Keratinocyte (primary cell): ENCODE results near the gene L3MBTL2. TPM values are rescaled to one million over a fixed set of nuclear protein-coding genes. Genes with fewer than 3 reads are reported as not detected.
"Not testable (repeated sequence)": the region's sequence is repeated elsewhere in the genome, so short reads cannot be mapped to it uniquely, and the experiment has no call there.

Experiments
- DNase-seq: peaks from one replicate; pipeline ENCODE4 v3.0.0-alpha.2; 2011; ENCODE audit warnings: low read depth, missing footprints, low spot score
- FAIRE-seq: peaks from 2 replicates; lab custom pipeline; 2011; peaks lifted over from hg19 to GRCh38; lab: Jason Lieb, UNC
- H2AFZ ChIP-seq: 2 replicates; pipeline ENCODE4 v1.6.0; 2012; ENCODE audit warnings: low read length, control low read depth, inconsistent platforms; ENCODE audit not compliant: control insufficient read depth
- H3K27ac ChIP-seq: 2 replicates; pipeline ENCODE4 v1.5.1; 2011; ENCODE audit warnings: low read length; ENCODE audit not compliant: control insufficient read depth, insufficient read depth
- H3K27me3 ChIP-seq: 3 replicates; pipeline ENCODE4 v1.6.0; 2011; ENCODE audit warnings: low read length; ENCODE audit not compliant: control insufficient read depth, insufficient read depth; ENCODE audit errors: extremely low read depth
- H3K36me3 ChIP-seq, 2 experiments: 2 replicates in 1 of 2; 3 replicates in 1 of 2; pipeline ENCODE4 v1.5.1; 2011; ENCODE audit warnings: low read length in 2 of 2, mild to moderate bottlenecking in 1 of 2; ENCODE audit not compliant: control insufficient read depth in 2 of 2, insufficient read depth in 2 of 2; ENCODE audit errors: extremely low read depth in 1 of 2
- H3K4me1 ChIP-seq: 3 replicates; pipeline ENCODE4 v1.5.1; 2011; ENCODE audit warnings: low read length; ENCODE audit not compliant: control insufficient read depth, insufficient read depth; ENCODE audit errors: extremely low read depth
- H3K4me2 ChIP-seq: 3 replicates; pipeline ENCODE4 v1.6.0; 2011; ENCODE audit warnings: low read depth, low read length; ENCODE audit not compliant: control insufficient read depth, insufficient read depth; ENCODE audit errors: extremely low read depth
- H3K4me3 ChIP-seq, 3 experiments: fragments of 200-600 bp in 1 of 3; sonication (generic) in 1 of 3; 2 replicates in 2 of 3; 3 replicates in 1 of 3; pipeline ENCODE4 v1.5.1; 2011 to 2016; ENCODE audit warnings: low read length in 3 of 3, mild to moderate bottlenecking in 3 of 3, control low read depth in 2 of 3, inconsistent platforms in 1 of 3, low read depth in 1 of 3, mixed read lengths in 1 of 3, mixed run types in 1 of 3, moderate library complexity in 1 of 3; ENCODE audit not compliant: control insufficient read depth in 2 of 3, insufficient read depth in 2 of 3; ENCODE audit errors: extremely low read depth in 1 of 3
- H3K79me2 ChIP-seq: 2 replicates; pipeline ENCODE4 v1.6.0; 2012; ENCODE audit warnings: low read length; ENCODE audit not compliant: control insufficient read depth, insufficient read depth
- H3K9ac ChIP-seq: 3 replicates; pipeline ENCODE4 v1.6.0; 2011; ENCODE audit warnings: low read length; ENCODE audit not compliant: control insufficient read depth, insufficient read depth; ENCODE audit errors: extremely low read depth
- H3K9me1 ChIP-seq: 3 replicates; pipeline ENCODE4 v1.6.0; 2011; ENCODE audit warnings: low read length; ENCODE audit not compliant: control insufficient read depth, insufficient read depth; ENCODE audit errors: extremely low read depth
- H3K9me3 ChIP-seq: 2 replicates; pipeline ENCODE4 v1.5.1; 2012; ENCODE audit warnings: low read depth, low read length; ENCODE audit not compliant: control insufficient read depth
- H4K20me1 ChIP-seq: 3 replicates; pipeline ENCODE4 v1.6.0; 2011; ENCODE audit warnings: low read length; ENCODE audit not compliant: control insufficient read depth, insufficient read depth; ENCODE audit errors: extremely low read depth
- CTCF ChIP-seq, 3 experiments: IDR thresholded peaks in 1 of 3; conservative IDR thresholded peaks in 1 of 3; optimal IDR thresholded peaks in 1 of 3; 2 replicates in 2 of 3; 3 replicates in 1 of 3; pipeline versions ENCODE3 to v1.5.1; 2011; ENCODE audit warnings: low read length in 3 of 3, mild to moderate bottlenecking in 3 of 3, moderate library complexity in 2 of 3, control low read depth in 1 of 3, inconsistent platforms in 1 of 3; ENCODE audit not compliant: insufficient read depth in 2 of 3; ENCODE audit errors: extremely low read depth in 1 of 3
- EZH2 ChIP-seq: IDR thresholded peaks from one replicate; pipeline ENCODE4 v1.6.1; 2012; ENCODE audit warnings: inconsistent platforms, mild to moderate bottlenecking, low read length, moderate library complexity
- dilution Hi-C: fragments of 300-500 bp; cut with MboI; formaldehyde crosslinking; loops from one replicate; pipeline ENCODE4 v1.7.0; 2020; ENCODE audit warnings: low sequenced_read_pairs; ENCODE audit not compliant: extremely low pct_ligation_motif_present
- polyA plus RNA-seq, 5 experiments: library from polyadenylated mRNA; depleted of rRNA in 3 of 5; stranded (reverse) in 3 of 5; stranded (forward) in 1 of 5; unstranded in 1 of 5; fragments of >200 nt; gene quantifications; 1 replicate in 1 of 5; 2 replicates in 3 of 5; 3 replicates in 1 of 5; pipeline versions ENCODE4 v1.2.1 to v1.2.3, GENCODE V29; 2011 to 2012; ENCODE audit warnings: missing spikeins in 2 of 5, low read depth in 1 of 5, low replicate concordance in 1 of 5

The L3MBTL2 gene
- polyA plus RNA-seq, 1 donor (not counting 4 experiments of a cell fraction or from before 2014, with no cell fraction given), result 16.7 TPM

GRCh38 chr22:41257696-41258095 is 52.6 kb downstream of the L3MBTL2 start:
- no peaks in the 10 kb centered on the region for H3K27me3 ChIP-seq
- no peak overlapping the region for H3K9ac ChIP-seq
- H3K36me3 ChIP-seq, result peaks cover 68 to 72% of the 10 kb centered on the region in 2 experiments

GRCh38 chr22:41259756-41260155 is 54.6 kb downstream of the L3MBTL2 start:
- FAIRE-seq, H3K27ac ChIP-seq, H3K9ac ChIP-seq, H4K20me1 ChIP-seq, H3K4me3 ChIP-seq, dilution Hi-C loops, H2AFZ ChIP-seq, H3K4me1 ChIP-seq, H3K9me1 ChIP-seq, H3K4me2 ChIP-seq, DNase-seq, H3K9me3 ChIP-seq, H3K27me3 ChIP-seq: not testable (repeated sequence)
- Histone ChIP-seq H3K36me3 (peaks cover 74 to 75% of the 10 kb centered on the region in 2 experiments), H3K79me2 (peaks cover 32% of the 10 kb centered on the region)

More at GRCh38 chr22:41257696-41258095, 52.6 kb downstream of the L3MBTL2 start:
- H4K20me1 ChIP-seq, result peaks cover 3% of the 10 kb centered on the region
- H3K4me3 ChIP-seq, result no peak overlapping the region
- H3K4me2 ChIP-seq, result no peak overlapping the region
- DNase-seq (no peak), FAIRE-seq (no peak)
- no peak for TF ChIP-seq EZH2
- no peak for TF ChIP-seq CTCF (optimal IDR thresholded peaks at IDR 0.05 in 1 of 3, IDR thresholded peaks at IDR 0.05 in 1 of 3, conservative IDR thresholded peaks at IDR 0.05 in 1 of 3; ENCODE audit: extremely low read depth in 1 of 3, insufficient read depth in 2 of 3, low read length in 3 of 3)
- no peak overlapping the region for H3K27ac ChIP-seq
- H3K9me3 ChIP-seq, result no peaks in the 10 kb centered on the region
- H3K4me1 ChIP-seq, result peaks cover 5% of the 10 kb centered on the region
- H3K79me2 ChIP-seq, result peaks cover 21% of the 10 kb centered on the region
- no peaks in the 10 kb centered on the region for H3K9me1 ChIP-seq
- dilution Hi-C loops, result no loop called here
- no peak overlapping the region for H2AFZ ChIP-seq

DNA sequence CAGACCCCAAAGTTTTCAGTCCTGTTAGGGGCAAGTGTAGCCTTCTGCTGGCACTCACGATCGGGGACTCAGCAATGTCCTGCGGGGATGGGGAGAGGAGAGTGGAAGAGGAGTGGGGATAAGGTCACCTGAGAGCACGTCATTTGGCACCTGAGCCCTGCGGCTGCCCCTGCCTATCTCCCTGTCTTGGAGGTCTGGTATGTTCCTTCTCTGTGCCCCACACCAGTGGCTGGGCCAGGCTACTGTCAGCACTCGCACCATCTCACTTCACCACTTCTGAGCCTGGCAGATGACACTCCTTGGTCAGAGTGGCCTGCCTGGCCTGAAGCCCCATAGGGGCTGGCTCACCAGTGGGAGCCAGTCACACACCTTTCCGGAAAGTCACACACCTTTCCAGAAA is 55.8 kb downstream of the L3MBTL2 start:
- no peaks in the 10 kb centered on the region for H3K27me3 ChIP-seq
- no peak overlapping the region for H3K4me3 ChIP-seq
- H3K9ac ChIP-seq, result no peak overlapping the region
- peaks cover 38% of the 10 kb centered on the region for H3K79me2 ChIP-seq
- dilution Hi-C loops, result no loop called here
- no peak overlapping the region for H3K4me2 ChIP-seq
- peaks cover 4% of the 10 kb centered on the region for H3K9me1 ChIP-seq
- TF ChIP-seq CTCF (optimal IDR thresholded peaks at IDR 0.05 in 1 of 3, IDR thresholded peaks at IDR 0.05 in 1 of 3, conservative IDR thresholded peaks at IDR 0.05 in 1 of 3; ENCODE audit: extremely low read depth in 1 of 3, insufficient read depth in 2 of 3, low read length in 3 of 3) (no peak), EZH2 (no peak)
- no peak overlapping the region for H2AFZ ChIP-seq
- H4K20me1 ChIP-seq, result peaks cover 5% of the 10 kb centered on the region
- FAIRE-seq (no peak), DNase-seq (no peak)
- H3K9me3 ChIP-seq, result no peaks in the 10 kb centered on the region
- no peak overlapping the region for H3K27ac ChIP-seq
- H3K4me1 ChIP-seq, result peaks cover 5% of the 10 kb centered on the region
- H3K36me3 ChIP-seq, result peaks cover 76 to 80% of the 10 kb centered on the region in 2 experiments
